NCI-H2171 treated with DMSO at 0.1 percent for 48 hours (cell line): ENCODE measurements around the gene RAB5A.
"Not testable (repeated sequence)": the region's sequence is repeated elsewhere in the genome, so short reads cannot be mapped to it uniquely, and the experiment has no call there.

ENCODE experiments used
- DNase-seq: peaks from one replicate; lab custom pipeline; 2025; lab: John Stamatoyannopoulos, UW

Gene RAB5A, protein sequence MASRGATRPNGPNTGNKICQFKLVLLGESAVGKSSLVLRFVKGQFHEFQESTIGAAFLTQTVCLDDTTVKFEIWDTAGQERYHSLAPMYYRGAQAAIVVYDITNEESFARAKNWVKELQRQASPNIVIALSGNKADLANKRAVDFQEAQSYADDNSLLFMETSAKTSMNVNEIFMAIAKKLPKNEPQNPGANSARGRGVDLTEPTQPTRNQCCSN

DNA sequence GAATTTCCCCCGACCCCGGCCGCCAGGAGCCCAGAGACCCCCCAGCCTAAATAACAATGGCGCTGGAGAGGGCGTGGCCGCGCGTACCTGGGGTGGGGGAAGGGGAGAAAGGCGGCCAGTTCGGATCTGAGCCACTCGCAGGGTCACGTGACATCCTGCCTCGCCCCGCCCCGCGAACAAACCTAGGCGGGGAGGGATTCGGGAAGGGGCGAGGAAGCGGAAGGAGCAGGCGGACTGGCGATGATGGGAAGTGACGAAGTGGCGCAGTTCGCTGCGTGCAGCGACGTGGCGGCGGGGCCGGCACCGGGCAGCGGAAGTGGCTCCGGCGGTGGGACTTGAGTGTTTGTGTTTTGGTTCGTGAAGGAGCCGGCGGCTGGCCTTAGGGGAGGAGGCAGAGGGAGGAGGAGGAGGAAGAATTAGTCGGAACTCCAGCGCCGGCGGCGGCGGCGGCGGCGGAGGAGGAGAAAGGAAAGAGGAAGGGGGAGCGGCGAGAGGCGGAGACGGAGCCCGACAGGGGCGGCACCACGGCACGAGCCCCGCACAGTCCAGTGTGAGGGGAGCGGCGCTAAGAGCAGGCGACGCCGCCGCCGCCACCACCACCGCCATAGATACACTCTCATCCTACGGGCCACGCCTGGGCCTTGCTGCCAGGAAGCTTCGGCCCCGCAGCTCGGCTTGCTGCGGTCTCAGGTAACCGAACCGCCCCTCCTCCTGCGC is at the start of gene RAB5A:
RAB5A (plus strand) TSS at position 266 of the 717 bp plus-strand sequence. CDS start 3,802 bp downstream, outside the sequence.
- peak; percentile 93 for DNase-seq

DNA sequence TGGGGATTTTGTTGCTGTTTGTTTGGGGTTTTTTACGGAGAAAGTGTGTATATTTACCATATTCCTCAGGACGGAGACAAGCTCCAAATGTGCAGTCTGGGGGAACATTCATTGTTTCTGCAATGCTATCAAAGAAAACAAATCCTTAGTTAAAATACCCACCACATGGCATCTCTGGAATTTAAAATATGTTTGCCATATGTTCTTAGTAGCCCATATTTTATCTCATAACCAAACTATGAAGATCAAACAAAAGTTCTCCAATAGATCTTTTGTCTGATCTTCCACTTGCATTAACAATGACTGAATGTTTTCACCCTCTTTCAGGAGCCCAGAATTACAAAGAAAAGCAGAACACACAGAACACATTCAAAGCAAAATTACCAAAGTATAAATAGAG is 48.2 kb upstream of the RAB5A start:
- no peak for DNase-seq

DNA sequence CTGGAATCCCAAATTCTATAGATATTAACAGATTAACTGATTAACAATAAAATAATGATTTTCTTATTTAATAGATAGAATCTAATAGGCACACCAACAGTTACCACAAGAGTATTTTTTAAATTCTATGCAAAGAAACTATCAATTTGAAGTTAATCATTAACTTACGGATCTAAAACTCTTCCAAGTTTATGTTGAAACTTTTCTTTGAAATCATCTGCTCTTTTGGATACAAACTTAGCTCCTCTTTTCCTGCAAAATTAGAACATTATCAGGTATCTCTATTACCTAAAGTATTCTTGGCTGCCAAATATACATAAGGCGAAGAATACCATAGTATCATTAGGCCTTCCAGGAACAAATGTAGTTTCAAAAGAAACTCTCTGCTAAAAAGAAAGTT is 47.6 kb upstream of the RAB5A start:
- no peak for DNase-seq

DNA sequence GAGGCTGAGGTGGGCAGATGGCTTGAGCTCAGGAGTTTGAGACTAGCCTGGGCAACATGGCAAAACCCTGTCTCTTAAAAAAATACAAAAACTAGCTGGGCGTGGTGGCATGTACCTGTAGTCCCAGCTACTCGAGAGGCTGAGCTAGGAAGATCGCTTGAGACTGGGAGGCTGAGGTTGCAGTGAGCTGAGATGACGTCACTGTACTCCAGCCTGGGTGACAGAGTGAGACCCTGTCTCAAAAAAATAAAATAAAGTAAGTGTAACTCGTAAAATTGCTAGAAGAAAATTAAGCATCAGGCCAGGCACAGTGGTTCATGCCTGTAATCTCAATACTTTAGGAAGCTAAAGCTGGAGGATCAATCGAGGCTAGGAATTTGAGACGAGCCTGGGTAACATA is 47.1 kb upstream of the RAB5A start:
- DNase-seq, result not testable (repeated sequence)

DNA sequence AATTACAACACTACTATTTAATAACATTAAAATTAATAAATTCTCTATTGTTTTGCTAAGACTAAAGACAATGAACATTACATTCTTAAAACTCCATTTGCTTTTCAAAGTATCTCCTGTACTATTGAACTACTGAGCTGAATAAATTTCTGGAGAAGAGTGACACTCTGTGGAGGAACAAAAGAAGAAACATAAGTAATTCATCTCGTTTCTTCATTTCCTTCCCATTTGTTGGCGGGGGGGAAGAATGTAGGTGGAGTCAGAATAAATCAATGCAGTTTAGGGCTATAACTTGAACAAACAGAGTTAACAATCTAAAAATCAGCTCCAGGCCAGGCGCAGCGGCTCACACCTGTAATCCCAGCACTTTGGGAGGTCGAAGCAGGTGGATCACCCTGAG is 45.6 kb upstream of the RAB5A start:
- no peak for DNase-seq

DNA sequence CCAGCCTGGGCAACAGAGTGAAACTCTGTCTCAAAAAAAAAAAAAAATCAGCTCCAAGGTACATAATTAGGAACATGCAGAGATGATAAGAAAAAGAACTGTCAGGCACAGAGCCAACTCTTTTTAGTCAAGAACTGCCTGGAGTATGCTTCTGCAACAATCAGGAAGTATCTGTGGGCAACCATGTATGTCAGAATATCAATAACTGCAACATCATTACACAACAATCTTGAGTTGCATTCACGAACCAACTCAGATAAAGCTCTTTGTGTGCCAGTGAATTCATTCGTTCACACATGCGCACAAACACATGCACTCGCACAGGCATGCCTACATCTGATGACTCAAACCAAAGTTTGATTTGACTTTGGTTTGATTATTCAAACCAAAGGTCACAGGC is 45.0 kb upstream of the RAB5A start:
- no peak for DNase-seq

DNA sequence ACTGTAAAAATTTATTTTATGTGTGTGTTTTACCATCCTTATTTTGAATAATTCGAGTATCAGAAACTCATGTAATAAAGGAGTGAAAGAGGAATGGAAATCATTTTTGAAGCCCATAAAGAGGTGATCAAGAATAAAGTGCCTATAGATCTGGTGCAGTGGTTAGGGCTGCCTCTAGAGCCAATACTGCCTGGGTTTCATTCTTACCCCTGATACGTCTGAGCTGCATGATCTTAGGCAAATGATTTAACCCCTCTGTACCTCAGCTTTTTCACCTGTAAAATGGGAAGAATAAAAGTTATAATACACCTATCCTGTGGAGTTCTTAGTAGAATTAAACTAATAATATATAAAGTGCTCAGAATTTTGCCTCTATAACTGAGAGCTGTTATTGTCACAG is 43.2 kb upstream of the RAB5A start:
- no peak for DNase-seq

DNA sequence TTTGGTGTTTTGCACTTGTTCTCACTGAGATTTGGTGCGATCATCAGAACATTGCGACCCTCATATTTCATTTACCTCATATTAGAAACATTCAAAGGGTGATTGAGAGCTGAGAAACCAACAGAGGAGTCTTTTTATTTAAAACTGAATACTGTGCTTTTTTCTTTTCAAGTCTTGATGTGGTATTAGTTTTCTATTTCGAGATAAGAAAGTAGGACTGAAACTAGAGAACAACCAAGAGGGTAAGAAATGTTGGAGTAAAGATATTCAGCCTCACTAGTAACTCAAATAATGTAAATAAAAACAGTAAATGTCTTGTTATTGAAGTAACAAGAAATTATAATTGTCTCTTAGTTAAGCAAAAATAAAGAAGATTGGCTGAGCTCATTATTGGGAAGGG is 39.4 kb upstream of the RAB5A start:
- no peak for DNase-seq

DNA sequence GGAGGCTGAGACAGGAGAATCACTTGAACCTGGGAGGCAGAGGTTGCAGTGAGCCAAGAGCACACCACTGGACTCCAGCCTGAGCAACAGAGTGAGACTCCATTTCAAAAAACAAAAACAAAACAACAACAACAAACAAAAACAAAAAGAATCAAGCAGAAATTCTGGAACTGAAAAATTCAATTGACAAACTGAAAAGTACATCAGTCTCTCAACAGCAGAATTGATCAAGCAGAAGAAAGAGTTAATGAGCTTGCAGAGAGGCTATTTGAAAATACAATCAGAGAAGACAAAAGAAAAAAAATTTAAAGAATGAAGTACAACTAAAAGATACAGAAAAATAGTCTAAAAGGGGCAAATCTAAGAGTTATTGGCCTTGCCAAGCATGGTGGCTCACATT is 35.4 kb upstream of the RAB5A start:
- DNase-seq, result no peak

DNA sequence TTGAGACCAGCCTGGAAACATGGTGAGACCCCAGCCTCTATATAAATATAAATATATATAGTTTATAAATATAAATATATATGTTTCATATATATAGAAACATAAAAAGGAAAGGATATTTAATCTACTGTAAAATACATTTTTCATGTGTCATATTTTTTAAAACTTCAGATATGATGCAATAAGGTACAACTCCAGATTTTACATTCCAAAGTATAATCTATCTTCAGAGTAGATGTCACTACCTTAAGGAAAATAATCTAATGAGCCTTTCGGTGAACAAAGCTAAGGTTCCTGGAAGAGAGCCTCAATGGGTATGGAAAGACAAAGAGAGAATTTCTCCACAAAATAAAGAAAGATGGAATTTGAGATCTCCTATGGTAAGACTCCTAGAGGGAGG is 29.7 kb upstream of the RAB5A start:
- DNase-seq, result no peak

DNA sequence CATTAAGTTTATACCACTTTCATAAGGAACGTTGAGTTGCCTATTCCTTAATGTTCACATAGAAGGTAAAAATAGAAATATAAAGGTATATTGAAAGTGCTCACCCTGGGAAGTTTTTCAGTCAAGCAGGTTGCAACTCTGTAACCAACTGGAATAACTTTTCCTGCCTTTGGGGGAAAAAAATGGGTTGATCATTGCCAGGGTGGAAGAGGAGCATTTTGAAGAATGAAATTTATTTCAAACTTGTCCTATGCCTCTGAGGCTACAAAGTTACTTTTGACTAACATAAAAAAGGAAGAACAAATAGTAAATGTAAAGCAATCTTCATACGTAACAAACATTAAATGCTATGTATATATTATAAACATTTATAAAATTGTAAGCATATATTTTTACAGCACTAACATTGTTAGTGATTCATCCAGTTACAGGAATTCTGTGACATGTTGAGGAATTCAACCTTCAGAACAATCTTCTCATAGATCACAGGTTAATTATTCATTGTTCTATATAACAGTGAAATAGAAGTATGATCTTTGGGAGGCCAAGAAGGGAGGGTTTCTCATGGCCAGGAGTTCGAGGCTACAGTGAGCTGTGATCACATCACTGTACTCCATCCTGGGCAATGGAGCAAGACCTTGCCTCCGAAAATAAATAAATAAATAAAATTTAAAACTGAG is 26.4 kb upstream of the RAB5A start:
- no peak for DNase-seq

DNA sequence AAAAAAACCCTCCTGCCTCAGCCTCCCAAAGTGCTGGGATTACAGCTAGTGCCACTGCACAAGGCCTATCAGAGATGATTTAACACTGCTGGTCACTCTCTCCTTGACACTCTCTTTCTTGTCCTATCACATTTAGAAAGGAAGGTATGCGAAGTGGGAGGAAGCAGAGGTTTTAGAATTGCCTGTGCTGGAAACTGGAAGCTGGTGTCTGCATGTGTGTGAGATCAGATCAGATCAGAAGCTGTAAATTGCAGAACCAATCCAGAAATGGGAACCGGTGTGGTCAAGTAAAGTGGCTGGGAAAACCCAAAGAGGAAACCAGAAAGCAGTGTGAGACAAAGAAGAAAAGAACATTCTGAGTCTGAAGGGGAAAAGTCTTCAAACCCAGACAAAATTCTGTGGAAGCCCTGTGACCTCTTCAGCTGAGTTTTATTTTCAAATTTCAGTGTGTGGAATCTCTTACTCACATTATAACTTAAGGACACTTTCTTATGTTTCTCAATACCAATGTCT is 15.7 kb upstream of the RAB5A start:
- no peak for DNase-seq

DNA sequence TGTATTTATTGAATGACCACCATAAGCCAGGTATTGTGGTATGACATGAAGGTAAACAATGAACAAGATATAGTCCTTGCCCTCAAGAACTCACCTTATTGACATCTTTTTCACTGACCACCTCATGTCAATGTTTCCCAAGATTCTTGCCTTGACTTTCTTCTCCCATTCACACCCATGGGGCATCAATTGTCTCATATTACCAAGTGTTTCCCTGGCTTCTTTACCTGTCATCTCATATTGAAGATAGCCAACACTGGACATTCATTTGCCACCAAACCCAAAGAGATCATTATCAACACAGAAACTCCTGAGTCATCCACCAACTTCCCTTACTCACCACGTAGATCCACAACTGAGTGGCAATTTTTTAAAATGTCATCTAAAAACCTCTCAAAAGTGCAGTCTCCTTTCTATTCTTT is 15.1 kb upstream of the RAB5A start:
- no peak for DNase-seq

DNA sequence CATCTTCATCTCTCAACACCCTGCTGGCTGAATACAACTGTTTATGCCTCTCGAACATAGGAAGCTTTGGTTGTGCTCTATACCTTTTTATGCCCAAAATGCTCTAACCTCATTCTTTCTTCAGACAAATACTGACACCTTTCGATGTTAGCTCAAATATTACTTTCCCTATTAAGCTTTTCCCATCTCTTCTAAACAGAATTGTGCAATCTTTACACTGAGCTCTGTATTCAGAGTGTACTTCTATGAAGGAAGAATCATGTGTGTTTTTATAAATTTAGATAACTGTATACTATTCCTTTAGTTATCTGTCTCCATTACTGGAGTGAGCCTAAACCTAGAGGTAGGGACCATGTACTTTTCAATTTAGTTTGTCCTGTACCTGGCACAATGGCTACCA is 14.5 kb upstream of the RAB5A start:
- DNase-seq, result no peak

DNA sequence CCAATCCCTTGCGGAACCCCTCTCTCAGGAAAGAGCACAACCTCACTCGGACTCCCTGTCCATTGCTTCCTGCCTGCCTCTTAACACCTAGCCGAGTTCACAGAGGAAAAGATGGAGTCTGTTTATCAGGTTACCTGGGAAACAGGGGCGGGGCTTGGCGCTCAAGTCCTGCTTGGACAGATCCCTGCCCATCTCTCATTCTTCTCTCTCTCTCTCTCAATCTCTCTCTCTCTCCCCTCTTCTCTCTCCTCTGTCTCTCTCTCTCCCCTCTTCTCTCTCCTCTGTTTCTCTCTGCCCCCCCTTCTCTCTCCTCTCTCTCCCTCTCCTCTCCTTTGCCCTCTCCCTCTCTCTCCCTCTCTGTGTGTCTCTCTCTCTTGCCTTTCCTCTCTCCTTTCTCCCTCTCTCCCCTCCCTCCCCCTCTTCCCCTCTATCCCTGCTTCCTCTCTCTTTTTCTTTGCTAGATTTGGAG is 12.8 kb upstream of the RAB5A start, which contains the start of gene EFHB:
EFHB (minus strand) TSS at position 120 of the 469 bp plus-strand sequence. CDS start 199 bp downstream, outside the sequence.
- DNase-seq, result peak; percentile 21

DNA sequence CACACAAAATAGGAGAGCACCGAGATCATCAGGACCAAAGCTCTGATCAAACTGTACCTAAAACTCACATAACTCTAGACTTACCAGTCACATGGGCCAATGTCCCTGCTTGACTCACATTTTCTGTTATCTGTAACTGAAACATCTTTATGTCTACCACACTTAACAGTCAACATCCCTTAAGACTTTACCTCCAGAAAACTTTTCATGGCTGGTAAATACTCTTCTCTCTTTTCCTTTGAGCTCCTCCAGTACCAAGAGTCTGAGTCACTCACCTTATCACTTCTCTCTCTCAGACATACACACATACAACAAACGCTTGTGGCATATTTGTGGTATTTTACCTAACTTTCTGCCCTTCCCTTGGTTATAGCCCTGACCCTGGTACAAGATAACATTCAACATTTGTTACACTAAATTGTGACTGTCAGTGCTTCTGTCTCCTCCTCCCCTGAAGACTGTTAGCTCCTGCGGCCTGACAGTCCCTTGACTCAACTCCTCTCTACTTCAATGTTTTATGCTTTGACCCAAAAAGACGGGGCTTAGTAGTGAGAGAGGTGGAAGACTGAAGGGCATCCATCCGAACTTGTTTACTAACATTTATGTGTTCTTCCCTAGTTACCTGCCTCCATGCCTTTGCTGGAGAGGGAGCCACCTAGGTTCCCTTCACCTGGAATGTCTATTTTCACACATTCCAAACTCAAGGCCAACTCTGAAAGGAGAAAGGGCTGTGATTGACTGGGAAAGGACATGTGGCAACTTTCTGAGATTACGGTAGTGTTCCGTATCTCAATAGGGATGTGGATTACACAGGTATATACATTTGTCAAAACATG is 9.2 kb upstream of the RAB5A start:
- no peak for DNase-seq

DNA sequence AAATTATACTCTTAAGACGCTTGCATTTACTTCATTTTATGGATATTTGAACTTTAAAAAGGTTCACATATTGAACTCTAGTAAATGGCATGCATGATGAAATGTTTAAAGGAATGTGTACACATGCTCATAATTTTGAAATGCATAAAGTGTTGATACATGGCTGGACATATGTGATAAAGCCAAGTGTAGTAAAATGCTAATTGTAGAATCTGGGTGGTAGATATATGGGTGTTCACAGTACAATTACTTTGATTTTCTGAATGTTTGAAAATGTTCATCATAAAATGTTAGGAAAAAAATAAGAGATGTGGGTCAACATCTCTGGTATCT is 8.6 kb upstream of the RAB5A start:
- no peak for DNase-seq

DNA sequence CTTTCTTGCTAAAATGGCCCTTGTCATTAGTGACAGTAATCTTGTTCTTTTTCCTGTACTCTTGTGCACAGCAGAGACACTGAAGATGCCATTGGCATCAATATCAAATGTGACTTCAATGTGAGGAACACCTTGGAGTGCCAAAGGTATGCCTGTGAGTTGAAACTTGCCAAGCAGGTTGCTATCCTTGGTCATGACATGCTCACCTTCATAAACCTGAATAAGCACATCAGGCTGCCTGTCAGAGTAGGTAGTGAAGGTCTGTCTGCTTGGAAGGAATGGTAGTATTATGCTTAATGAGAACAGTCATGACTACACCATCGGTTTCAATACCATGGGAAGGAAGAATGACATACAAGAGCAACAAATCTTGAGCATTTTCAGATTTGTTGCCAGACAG is 6.3 kb upstream of the RAB5A start:
- no peak for DNase-seq

DNA sequence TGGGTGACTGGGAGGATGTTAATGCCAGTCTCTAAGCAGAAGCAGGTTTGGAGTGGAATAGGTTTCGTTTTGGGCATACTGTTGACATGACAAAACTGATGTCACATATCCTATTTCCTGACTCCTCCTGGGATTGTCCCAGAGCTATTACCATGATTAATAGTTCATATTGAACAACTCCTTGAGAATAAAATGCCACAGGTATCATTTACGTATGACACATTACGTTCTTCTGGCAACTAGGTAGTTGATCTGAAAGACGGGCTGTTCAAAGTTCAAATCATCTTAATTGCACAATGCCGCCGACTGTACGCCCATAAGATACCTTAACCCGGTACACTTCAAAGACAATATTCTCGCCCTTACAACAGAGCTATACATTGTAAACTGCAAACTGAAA is 1.4 kb upstream of the RAB5A start:
- no peak for DNase-seq

DNA sequence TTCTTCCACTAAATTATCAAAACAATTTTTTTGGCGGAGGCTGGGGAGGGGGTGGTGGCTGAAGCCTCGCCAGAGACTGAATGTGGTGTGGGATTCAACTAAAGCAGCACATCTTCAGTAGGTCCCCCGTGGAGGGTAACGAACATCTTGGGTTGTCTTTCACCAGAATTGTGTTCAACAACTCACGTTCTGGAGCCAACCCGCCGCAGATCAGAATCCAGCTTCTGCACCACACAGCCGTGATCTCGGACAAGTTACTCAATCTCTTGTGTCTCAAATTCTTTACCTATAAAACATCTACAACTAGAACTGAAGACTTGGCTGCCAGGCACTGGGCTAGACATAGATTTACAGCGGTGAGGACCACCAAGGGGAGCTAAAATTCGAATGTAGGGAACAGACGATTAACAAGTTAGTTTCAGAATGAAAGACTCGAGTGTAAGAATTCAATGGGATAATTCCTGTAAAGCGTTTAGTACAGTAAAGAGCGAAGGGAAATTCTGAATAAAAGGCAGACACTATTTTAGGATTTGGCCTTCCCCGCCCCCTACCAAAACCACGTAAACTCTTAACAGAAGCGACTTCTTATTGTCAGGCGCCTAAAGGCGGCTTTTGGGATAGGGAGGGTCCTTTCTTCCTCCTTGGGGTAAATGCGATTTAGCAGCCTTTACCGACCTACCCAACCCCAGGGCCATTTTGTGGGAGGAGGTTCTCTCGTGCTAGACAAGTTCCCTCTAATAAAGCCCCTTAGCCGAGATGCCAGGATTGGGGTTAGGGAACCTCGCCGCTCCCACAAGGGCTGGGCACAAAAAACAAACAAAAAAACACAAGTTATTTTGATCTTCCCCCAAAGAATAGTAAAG is 697 bp upstream of the RAB5A start:
- no peak for DNase-seq
